Type B pancreatic cell (in vitro differentiated cells): ENCODE data around the gene MINPP1. TPM values are rescaled to one million over a fixed set of nuclear protein-coding genes. Genes with fewer than 3 reads are reported as not detected.

Experiments
- DNase-seq: peaks from one replicate; pipeline ENCODE4 v3.0.0; 2021; ENCODE audit warnings: mixed read lengths; ENCODE audit not compliant: unreplicated experiment; ENCODE audit errors: extremely low spot score
- H3K27ac Mint-ChIP-seq: 2 replicates; pipeline ENCODE4 v1.8.0; 2021; ENCODE audit warnings: mild to moderate bottlenecking, mixed read lengths
- H3K27me3 Mint-ChIP-seq: 2 replicates; pipeline ENCODE4 v1.8.0; 2021; ENCODE audit warnings: mixed read lengths
- H3K36me3 Mint-ChIP-seq: 2 replicates; pipeline ENCODE4 v1.8.0; 2021; ENCODE audit warnings: mixed read lengths
- H3K4me1 Mint-ChIP-seq: one replicate; pipeline ENCODE4 v1.8.0; 2021; ENCODE audit warnings: mixed read lengths; ENCODE audit not compliant: unreplicated experiment
- H3K4me3 Mint-ChIP-seq: 2 replicates; pipeline ENCODE4 v1.8.0; 2021; ENCODE audit warnings: mild to moderate bottlenecking, mixed read lengths
- H3K9me3 Mint-ChIP-seq: 2 replicates; pipeline ENCODE4 v1.8.0; 2021; ENCODE audit warnings: mixed read lengths
- CTCF ChIP-seq: fragments of 200-600 bp; sonication (generic); conservative IDR thresholded peaks from 2 replicates; pipeline ENCODE4 v1.5.0; 2021; ENCODE audit warnings: antibody characterized with exemption, mild to moderate bottlenecking
- total RNA-seq: library from RNA; stranded (reverse); gene quantifications from 2 replicates; pipeline ENCODE4 v1.2.1, GENCODE V29; 2021; ENCODE audit warnings: low replicate concordance

The MINPP1 gene
- total RNA-seq, 1 donor from 2014 or later = 23.4 TPM

GRCh38 chr10:87552248-87552929, 47.7 kb downstream of the MINPP1 start:
- Mint-ChIP-seq H3K4me1 (peaks cover 11% of the 10 kb centered on the region), H3K9me3 (no peaks in the 10 kb centered on the region), H3K4me3 (no peak overlapping the region), H3K27ac (no peak overlapping the region), H3K36me3 (peaks cover 18% of the 10 kb centered on the region), H3K27me3 (no peaks in the 10 kb centered on the region)
- TF ChIP-seq CTCF = no peak
- DNase-seq = no peak

- H3K4me1 Mint-ChIP-seq = no peaks in the 10 kb centered on the region
- TF ChIP-seq CTCF = no peak
- DNase-seq = no peak
- peaks cover under 1% of the 10 kb centered on the region for H3K9me3 Mint-ChIP-seq
- peaks cover 13% of the 10 kb centered on the region for H3K36me3 Mint-ChIP-seq
- H3K4me3 Mint-ChIP-seq = no peak overlapping the region
- H3K27me3 Mint-ChIP-seq = peaks cover 1% of the 10 kb centered on the region
- no peak overlapping the region for H3K27ac Mint-ChIP-seq
Observed at GRCh38 chr10:87557409-87557808, 52.7 kb downstream of the MINPP1 start.

- Mint-ChIP-seq H3K27me3 (peaks cover 4% of the 10 kb centered on the region), H3K27ac (no peak overlapping the region), H3K9me3 (peaks cover 5% of the 10 kb centered on the region), H3K4me3 (no peak overlapping the region), H3K4me1 (no peaks in the 10 kb centered on the region), H3K36me3 (peaks cover 13% of the 10 kb centered on the region)
- TF ChIP-seq CTCF = no peak
- no peak for DNase-seq
Observed at GRCh38 chr10:87558333-87558732, 53.6 kb downstream of the MINPP1 start.

- no peaks in the 10 kb centered on the region for H3K4me1 Mint-ChIP-seq
- peaks cover 8% of the 10 kb centered on the region for H3K36me3 Mint-ChIP-seq
- TF ChIP-seq CTCF = no peak
- H3K4me3 Mint-ChIP-seq = no peak overlapping the region
- H3K27ac Mint-ChIP-seq = no peak overlapping the region
- no peak for DNase-seq
- peaks cover 4% of the 10 kb centered on the region for H3K27me3 Mint-ChIP-seq
- peaks cover 5% of the 10 kb centered on the region for H3K9me3 Mint-ChIP-seq
Observed at GRCh38 chr10:87559392-87559791, 54.7 kb downstream of the MINPP1 start.

- H3K4me1 Mint-ChIP-seq = no peaks in the 10 kb centered on the region
- H3K4me3 Mint-ChIP-seq = no peak overlapping the region
- H3K27ac Mint-ChIP-seq = no peak overlapping the region
Observed at GRCh38 chr10:87560495-87561129, 55.9 kb downstream of the MINPP1 start.

More at GRCh38 chr10:87560495-87561129, 55.9 kb downstream of the MINPP1 start:
- no peak for DNase-seq
- TF ChIP-seq CTCF = no peak
- H3K27me3 Mint-ChIP-seq = peaks cover 5% of the 10 kb centered on the region
- H3K36me3 Mint-ChIP-seq = peaks cover 3% of the 10 kb centered on the region
- peaks cover 11% of the 10 kb centered on the region for H3K9me3 Mint-ChIP-seq
